H9 (cell line): ENCODE data around the gene SLC27A1. TPM values are rescaled to one million over a fixed set of nuclear protein-coding genes. Genes with fewer than 3 reads are reported as not detected.

Experiments used
- DNase-seq: peaks from one replicate; pipeline ENCODE4 v3.0.0-alpha.2; 2017
- H2AFZ ChIP-seq: one replicate; pipeline ENCODE4 v1.6.1; 2013; ENCODE audit warnings: mild to moderate bottlenecking, low read length, control low read depth, moderate library complexity
- H2AK5ac ChIP-seq: 2 replicates; pipeline ENCODE4 v1.6.1; 2013; ENCODE audit warnings: low read length, control low read depth, mixed read lengths; ENCODE audit not compliant: insufficient read length
- H2BK120ac ChIP-seq: one replicate; pipeline ENCODE4 v1.6.1; 2013; ENCODE audit warnings: low read depth, mild to moderate bottlenecking, low read length, control low read depth, inconsistent platforms; ENCODE audit not compliant: poor library complexity, severe bottlenecking
- H2BK12ac ChIP-seq: 2 replicates; pipeline ENCODE4 v1.6.1; 2013; ENCODE audit warnings: low read length, control low read depth, mixed read lengths, low read depth; ENCODE audit not compliant: insufficient read length
- H2BK15ac ChIP-seq: 2 replicates; pipeline ENCODE4 v1.6.1; 2013; ENCODE audit warnings: low read depth, low read length, control low read depth
- H2BK20ac ChIP-seq: one replicate; pipeline ENCODE4 v1.6.1; 2013; ENCODE audit warnings: low read depth, mild to moderate bottlenecking, low read length, control low read depth, inconsistent platforms; ENCODE audit not compliant: poor library complexity, severe bottlenecking
- H2BK5ac ChIP-seq: 2 replicates; pipeline ENCODE4 v1.6.1; 2013; ENCODE audit warnings: low read length, control low read depth, mixed read lengths; ENCODE audit not compliant: insufficient read length
- H3K14ac ChIP-seq: 2 replicates; pipeline ENCODE4 v1.6.1; 2013; ENCODE audit warnings: low read length, control low read depth; ENCODE audit not compliant: insufficient read depth
- H3K18ac ChIP-seq: 2 replicates; pipeline ENCODE4 v1.6.1; 2013; ENCODE audit warnings: low read depth, mild to moderate bottlenecking, mixed read lengths, low read length, control low read depth; ENCODE audit not compliant: insufficient read length
- H3K23ac ChIP-seq: 2 replicates; pipeline ENCODE4 v1.6.1; 2013; ENCODE audit warnings: low read length, control low read depth, mixed read lengths, low read depth; ENCODE audit not compliant: insufficient read length
- H3K23me2 ChIP-seq: 2 replicates; pipeline ENCODE4 v1.6.1; 2013; ENCODE audit warnings: low read depth, mild to moderate bottlenecking, mixed read lengths, low read length, control low read depth; ENCODE audit not compliant: insufficient read length, poor library complexity, severe bottlenecking
- H3K27ac ChIP-seq: 2 replicates; pipeline ENCODE4 v1.5.1; 2013; ENCODE audit warnings: low read length, control low read depth, mixed read lengths, low read depth; ENCODE audit not compliant: insufficient read length
- H3K27me3 ChIP-seq: 2 replicates; pipeline ENCODE4 v1.6.1; 2013; ENCODE audit warnings: low read length, control low read depth, inconsistent platforms; ENCODE audit not compliant: insufficient read depth
- H3K4ac ChIP-seq: 2 replicates; pipeline ENCODE4 v1.6.1; 2013; ENCODE audit warnings: low read depth, mild to moderate bottlenecking, control low read depth, inconsistent platforms, low read length, moderate library complexity
- H3K4me1 ChIP-seq: 2 replicates; pipeline ENCODE4 v1.6.1; 2013; ENCODE audit warnings: low read length, control low read depth, inconsistent platforms; ENCODE audit not compliant: insufficient read depth
- H3K4me2 ChIP-seq: 2 replicates; pipeline ENCODE4 v1.6.1; 2013; ENCODE audit warnings: low read length, control low read depth, mixed read lengths; ENCODE audit not compliant: insufficient read length, insufficient read depth
- H3K56ac ChIP-seq: 2 replicates; pipeline ENCODE4 v1.6.1; 2013; ENCODE audit warnings: low read depth, mild to moderate bottlenecking, mixed read lengths, low read length, control low read depth; ENCODE audit not compliant: insufficient read length
- H3K79me1 ChIP-seq: 2 replicates; pipeline ENCODE4 v1.6.1; 2013; ENCODE audit warnings: low read depth, mild to moderate bottlenecking, moderate library complexity, low read length, control low read depth, inconsistent platforms; ENCODE audit not compliant: insufficient read depth, poor library complexity, severe bottlenecking
- H3K79me2 ChIP-seq: 2 replicates; pipeline ENCODE4 v1.6.1; 2013; ENCODE audit warnings: low read length, control low read depth, inconsistent platforms; ENCODE audit not compliant: insufficient read depth
- H3K9ac ChIP-seq: 2 replicates; pipeline ENCODE4 v1.6.1; 2013; ENCODE audit warnings: low read length, control low read depth, mixed read lengths; ENCODE audit not compliant: insufficient read length; ENCODE audit errors: extremely low read depth
- H3K9me3 ChIP-seq: one replicate; pipeline ENCODE4 v1.6.1; 2013; ENCODE audit warnings: low read depth, low read length, inconsistent platforms; ENCODE audit not compliant: control insufficient read depth
- H3T11ph ChIP-seq: one replicate; pipeline ENCODE4 v1.6.1; 2013; ENCODE audit warnings: mild to moderate bottlenecking, low read length, control low read depth, inconsistent platforms
- H4K20me1 ChIP-seq: one replicate; pipeline ENCODE4 v1.6.1; 2013; ENCODE audit not compliant: control insufficient read depth, insufficient read length, insufficient read depth
- H4K5ac ChIP-seq: 2 replicates; pipeline ENCODE4 v1.6.1; 2013; ENCODE audit warnings: low read depth, mild to moderate bottlenecking, mixed read lengths, low read length, control low read depth; ENCODE audit not compliant: insufficient read length
- H4K8ac ChIP-seq: replicated peaks from 2 replicates; pipeline ENCODE4 v1.6.1; 2013; ENCODE audit warnings: low read length, control low read depth, mixed read lengths, low read depth; ENCODE audit not compliant: insufficient read length
- H4K91ac ChIP-seq: 2 replicates; pipeline ENCODE4 v1.6.1; 2013; ENCODE audit warnings: low read depth, mild to moderate bottlenecking, moderate library complexity, mixed read lengths, low read length, control low read depth; ENCODE audit not compliant: insufficient read length
- H3K27ac Mint-ChIP-seq, 3 experiments: 2 replicates in 2 of 3; 3 replicates in 1 of 3; pipeline ENCODE4 v1.8.0; 2020 to 2021; ENCODE audit warnings: mixed read lengths in 3 of 3, mild to moderate bottlenecking in 1 of 3, moderate library complexity in 1 of 3
- H3K27me3 Mint-ChIP-seq: 2 replicates; pipeline ENCODE4 v1.8.0; 2021; ENCODE audit warnings: low read depth, mild to moderate bottlenecking, moderate library complexity, mixed read lengths
- H3K36me3 Mint-ChIP-seq, 3 experiments: 2 replicates in 2 of 3; 3 replicates in 1 of 3; pipeline ENCODE4 v1.8.0; 2020 to 2021; ENCODE audit warnings: low read depth in 3 of 3, mixed read lengths in 3 of 3; ENCODE audit not compliant: insufficient read depth in 1 of 3
- H3K4me1 Mint-ChIP-seq, 2 experiments: 2 replicates each; pipeline ENCODE4 v1.8.0; 2020; ENCODE audit warnings: mixed read lengths in 2 of 2
- H3K4me3 Mint-ChIP-seq, 2 experiments: 2 replicates in 1 of 2; 3 replicates in 1 of 2; pipeline ENCODE4 v1.8.0; 2020 to 2021; ENCODE audit warnings: mild to moderate bottlenecking in 2 of 2, mixed read lengths in 2 of 2, moderate library complexity in 1 of 2
- H3K9me3 Mint-ChIP-seq, 2 experiments: 2 replicates in 1 of 2; 3 replicates in 1 of 2; pipeline ENCODE4 v1.8.0; 2020; ENCODE audit warnings: mild to moderate bottlenecking in 2 of 2, mixed read lengths in 2 of 2, moderate library complexity in 1 of 2
- CTCF ChIP-seq: fragments of 200-600 bp; sonication (generic); conservative IDR thresholded peaks from 3 replicates; pipeline ENCODE4 v1.8.0; 2021; ENCODE audit warnings: antibody characterized with exemption, mild to moderate bottlenecking
- WGBS: extraction: QIAGEN DNeasy Blood & Tissue Kit; methylation state at CpG from one replicate; pipeline ENCODE4 v1.1.7; 2013; ENCODE audit warnings: missing lambda C conversion rate, low lambda C conversion rate, mixed read lengths; ENCODE audit not compliant: insufficient read length; ENCODE audit errors: extremely low coverage; 5-methylcytosine and 5-hydroxymethylcytosine counted together
- total RNA-seq: library from RNA; stranded (reverse); gene quantifications from 2 replicates; pipeline ENCODE4 v1.2.1, GENCODE V29; 2021

SLC27A1 gene
- total RNA-seq, 1 experiment from 2014 or later, result 6.4 TPM

- Mint-ChIP-seq H3K36me3 (no peaks in the 10 kb centered on the region; a peak in 1 of 7 replicates), H3K27me3 (peaks cover 49% of the 10 kb centered on the region), H3K9me3 (no peaks in the 10 kb centered on the region; a peak in 2 of 5 replicates), H3K4me3 (peak overlapping the region in 1 of 2 experiments; percentile 95; a peak in 2 of 5 replicates), H3K27ac (no peak overlapping the region), H3K4me1 (peaks cover 19 to 28% of the 10 kb centered on the region in 2 experiments)
- TF ChIP-seq CTCF, result no peak
- no peak overlapping the region for H2BK5ac ChIP-seq
- no peaks in the 10 kb centered on the region for H4K20me1 ChIP-seq
- no peak overlapping the region for H3K23ac ChIP-seq
- H3K4me1 ChIP-seq, result no peaks in the 10 kb centered on the region
- H3T11ph ChIP-seq, result no peak overlapping the region
- H3K79me2 ChIP-seq, result no peaks in the 10 kb centered on the region
- no peaks in the 10 kb centered on the region for H3K79me1 ChIP-seq
- H3K9ac ChIP-seq, result no peak overlapping the region
- no peak overlapping the region for H3K4ac ChIP-seq
- H4K8ac ChIP-seq, result no peak overlapping the region
- no peak overlapping the region for H4K91ac ChIP-seq
- no peak overlapping the region for H3K27ac ChIP-seq
- H2AK5ac ChIP-seq, result no peak overlapping the region
- no peak overlapping the region for H2AFZ ChIP-seq
- no peak overlapping the region for H3K4me2 ChIP-seq
- no peak overlapping the region for H2BK120ac ChIP-seq
- H3K27me3 ChIP-seq, result peaks cover 5% of the 10 kb centered on the region; the same call in 1 of the 2 replicates
- no peak for DNase-seq
- H3K18ac ChIP-seq, result no peak overlapping the region
- H3K14ac ChIP-seq, result no peak overlapping the region
- no peak overlapping the region for H2BK12ac ChIP-seq
- no peaks in the 10 kb centered on the region for H3K9me3 ChIP-seq
- no peak overlapping the region for H2BK20ac ChIP-seq
- H2BK15ac ChIP-seq, result no peak overlapping the region
- H3K23me2 ChIP-seq, result peaks cover 17% of the 10 kb centered on the region
- no CpG with 5 or more reads among the region's 12 CpGs for WGBS
- H4K5ac ChIP-seq, result no peak overlapping the region
- no peak overlapping the region for H3K56ac ChIP-seq
These were observed 2.6 kb upstream of the SLC27A1 start for GRCh38 chr19:17467471-17468301.
